HG03139 (cell line): ENCODE results near the gene KIAA0513.
"Not testable (repeated sequence)": the region's sequence is repeated elsewhere in the genome, so short reads cannot be mapped to it uniquely, and the experiment has no call there.

Source experiments
- ATAC-seq: cut with Tn5 transposase; IDR thresholded peaks from one replicate; pipeline ENCODE4 v1.9.1; 2021; ENCODE audit not compliant: unreplicated experiment

The KIAA0513 gene

GRCh38 chr16:85105475-85105874 lies 77.9 kb downstream of the KIAA0513 start:
- ATAC-seq, result no peak

- no peak for ATAC-seq
Observed at GRCh38 chr16:85107083-85107482, 79.5 kb downstream of the KIAA0513 start.

GRCh38 chr16:85107532-85107931 lies 79.9 kb downstream of the KIAA0513 start:
- ATAC-seq, result no peak

GRCh38 chr16:85110105-85110504 lies 82.5 kb downstream of the KIAA0513 start:
- no peak for ATAC-seq

DNA sequence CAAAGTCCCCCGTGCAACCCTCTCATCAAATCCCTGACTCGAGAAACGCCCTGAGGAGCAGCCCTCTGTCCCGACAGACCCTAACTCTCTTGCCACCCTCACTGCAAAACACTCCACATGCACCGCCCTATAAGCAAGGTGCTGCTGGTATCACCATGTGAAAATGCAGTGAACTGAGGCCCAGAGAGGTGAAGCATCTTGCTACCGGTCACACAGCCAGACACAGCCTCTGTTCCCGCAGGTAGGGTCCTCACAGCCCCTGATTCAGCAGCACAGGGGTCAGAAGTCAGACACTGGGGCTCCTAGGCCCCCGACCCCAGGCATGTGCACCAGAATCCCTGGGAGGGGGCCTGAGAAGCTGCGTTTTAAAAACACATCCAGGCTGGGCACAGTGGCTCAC lies 83.6 kb downstream of the KIAA0513 start:
- no peak for ATAC-seq

DNA sequence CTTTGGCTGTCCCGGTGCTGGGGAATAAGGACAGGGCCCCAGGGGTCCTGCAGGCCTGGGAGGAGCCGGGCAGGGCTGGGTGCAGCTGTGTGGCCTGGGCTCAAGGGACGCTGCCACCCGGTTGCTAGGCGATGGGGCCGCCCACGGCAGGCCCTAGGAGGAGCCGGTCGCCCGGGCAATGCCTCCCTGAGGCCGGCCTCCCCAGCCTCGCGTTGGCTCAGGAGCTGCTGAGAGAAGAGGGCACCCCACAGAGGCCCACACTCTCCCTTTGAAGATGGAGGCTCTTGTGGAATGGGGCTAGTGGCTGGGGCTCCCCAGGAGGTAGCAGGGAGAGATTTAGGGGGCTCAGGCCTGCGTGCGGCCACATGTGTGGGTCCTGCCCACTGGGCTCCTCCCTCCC lies 84.8 kb downstream of the KIAA0513 start, which contains the start of gene CIBAR2:
CIBAR2 (minus strand) TSS at position 109 of the 400 bp plus-strand sequence. CDS start 120 bp downstream, outside the sequence.
- ATAC-seq, result no peak

DNA sequence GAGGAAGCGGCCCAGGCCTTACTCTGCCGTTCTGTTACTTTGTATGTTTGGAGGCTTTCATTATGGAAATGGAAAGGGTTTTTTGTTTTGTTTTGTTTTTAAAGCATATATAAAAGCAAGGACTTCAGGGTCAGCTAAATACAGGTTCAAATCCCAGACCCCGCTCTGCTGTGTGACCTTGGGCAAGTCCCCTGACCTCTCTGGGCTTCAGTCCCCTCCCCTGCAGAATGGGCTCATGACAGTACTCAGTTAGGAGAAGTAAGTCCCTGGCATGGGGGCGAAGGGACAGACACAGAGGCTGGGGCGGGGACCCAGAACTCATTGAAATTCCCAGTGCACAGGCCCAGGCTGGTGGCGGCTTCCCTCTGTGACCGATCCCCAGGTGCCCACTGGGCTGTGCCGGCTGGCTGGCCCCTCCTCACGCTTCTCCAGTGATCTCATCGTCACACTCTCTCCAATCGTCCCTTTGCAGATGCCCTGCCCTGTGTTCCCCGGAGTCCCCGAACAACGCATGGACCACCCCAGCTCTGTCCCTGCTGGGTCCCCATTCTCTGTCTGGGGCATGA lies 85.7 kb downstream of the KIAA0513 start:
- ATAC-seq, result no peak

- ATAC-seq, result no peak
Observed at GRCh38 chr16:85113913-85114312, 86.3 kb downstream of the KIAA0513 start.

DNA sequence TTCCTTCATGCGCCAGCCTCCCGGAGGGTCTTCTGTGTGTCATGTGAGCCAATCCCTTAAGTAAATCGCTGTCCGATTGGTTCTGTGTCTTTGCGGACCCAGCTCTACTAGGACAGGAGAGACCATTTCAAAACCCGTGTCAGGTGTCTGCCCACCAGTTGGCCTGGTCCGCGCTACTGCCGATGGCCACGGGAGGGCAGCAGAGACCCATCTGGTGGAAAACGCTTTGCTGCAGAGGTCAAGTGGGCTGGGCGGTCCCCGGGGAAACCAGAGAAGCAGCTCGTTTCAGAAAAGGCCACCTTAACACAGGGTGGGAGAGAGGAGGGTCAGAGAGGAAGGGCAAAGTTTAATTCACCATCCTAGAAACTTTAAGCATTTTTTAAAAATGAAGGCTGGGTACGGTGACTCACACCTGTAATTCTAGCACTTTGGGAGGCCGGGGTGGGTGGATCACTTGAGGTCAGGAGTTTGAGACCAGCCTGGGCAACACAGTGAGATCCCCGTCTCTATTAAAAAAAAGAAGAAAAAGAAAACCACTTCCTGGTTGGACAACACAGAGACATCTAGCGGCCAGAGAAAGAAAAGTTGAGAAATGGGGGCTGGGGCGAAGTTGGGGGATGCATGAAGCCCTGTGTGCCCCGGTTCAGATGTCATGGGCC lies 87.4 kb downstream of the KIAA0513 start:
- no peak for ATAC-seq

DNA sequence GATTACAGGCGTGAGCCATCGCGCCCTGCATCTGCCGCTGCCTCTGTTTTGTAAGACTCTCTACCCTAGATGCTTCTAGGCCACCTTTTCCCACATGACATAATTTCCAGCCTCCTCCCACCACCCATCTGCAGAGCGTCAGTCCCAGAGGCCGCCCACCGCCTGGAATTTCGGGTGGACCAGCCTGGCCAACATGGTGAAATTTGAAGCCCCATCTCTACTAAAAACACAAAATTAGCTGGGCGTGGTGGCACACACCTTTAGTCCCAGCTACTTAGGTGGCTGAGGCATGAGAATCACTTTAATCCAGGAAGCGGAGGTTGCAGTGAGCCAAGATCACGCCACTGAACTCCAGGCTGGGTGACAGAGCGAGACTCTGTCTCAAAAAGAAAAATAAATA lies 89.8 kb downstream of the KIAA0513 start:
- ATAC-seq, result no peak

GRCh38 chr16:85120006-85120340 lies 92.4 kb downstream of the KIAA0513 start:
- ATAC-seq, result no peak

DNA sequence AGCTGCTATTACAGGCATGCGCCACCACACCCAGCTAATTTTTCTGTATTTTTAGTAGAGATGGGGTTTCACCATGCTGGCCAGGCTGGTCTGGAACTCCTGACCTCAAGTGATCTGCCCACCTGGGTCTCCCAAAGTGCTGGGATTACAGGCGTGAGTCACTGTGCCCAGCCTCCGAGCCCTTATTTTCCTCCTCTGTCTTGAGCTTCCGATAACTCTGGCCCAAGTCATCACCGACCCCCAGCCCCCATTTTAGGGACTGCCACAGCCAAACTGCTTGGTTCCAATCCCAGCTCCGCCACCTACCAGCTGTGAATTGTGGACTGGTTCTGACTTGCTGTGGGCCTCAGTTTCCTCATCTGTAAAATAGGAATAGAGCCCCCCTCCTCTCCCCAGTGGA lies 95.8 kb downstream of the KIAA0513 start:
- ATAC-seq, result not testable (repeated sequence)

DNA sequence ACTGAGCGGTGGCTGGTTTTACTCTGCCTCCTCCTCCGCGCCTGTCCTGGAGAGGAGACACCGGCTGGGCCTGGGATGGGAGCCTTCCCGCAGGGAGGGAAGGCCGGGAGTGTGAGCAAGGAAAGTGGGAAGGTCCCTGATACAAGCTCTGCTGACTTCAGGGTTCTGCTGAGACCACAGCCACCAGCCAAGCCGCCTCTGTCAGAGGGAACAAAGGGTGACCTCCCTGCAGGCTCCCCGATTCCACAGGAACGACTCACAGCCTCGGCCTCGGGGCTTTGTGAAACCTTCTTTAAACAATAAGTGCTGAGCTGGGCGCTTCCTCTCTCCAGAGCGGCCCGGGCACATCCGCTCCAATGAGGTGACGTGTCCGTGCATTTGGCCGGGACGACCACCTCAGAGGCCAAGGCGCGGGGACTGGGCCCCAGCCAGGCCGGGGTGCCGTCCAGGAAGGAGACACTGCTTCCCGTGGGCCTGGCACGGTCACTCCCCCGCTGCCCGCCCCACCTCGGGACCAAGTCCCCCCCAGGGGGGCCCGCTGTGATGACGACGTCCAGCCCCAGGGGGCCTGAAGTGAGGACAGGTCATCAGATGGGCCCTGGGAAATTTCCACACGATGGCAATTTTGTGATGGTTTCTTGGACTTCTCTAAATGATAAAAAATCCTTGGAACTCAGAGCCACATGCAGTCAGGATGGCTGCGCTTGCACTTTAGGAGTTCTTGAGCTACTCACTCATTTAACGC lies 96.5 kb downstream of the KIAA0513 start:
- ATAC-seq, result no peak

GRCh38 chr16:85124636-85125346 lies 97.2 kb downstream of the KIAA0513 start:
- ATAC-seq, result no peak

GRCh38 chr16:85125570-85126393 lies 98.2 kb downstream of the KIAA0513 start:
- no peak for ATAC-seq

DNA sequence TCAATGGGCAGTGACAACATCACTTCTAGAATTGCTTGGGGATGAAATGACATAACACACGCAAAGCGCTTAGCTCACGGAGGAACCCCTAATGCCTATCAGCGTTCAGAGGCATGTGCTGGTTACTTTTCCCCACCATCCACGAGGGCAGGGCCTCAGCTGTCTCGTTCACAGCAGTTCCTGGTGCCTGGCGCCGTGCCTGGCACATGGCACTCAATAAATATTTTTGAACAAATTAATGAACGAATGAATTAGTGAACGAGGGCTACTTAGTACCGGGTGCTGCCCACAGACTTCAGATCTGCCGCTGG lies 98.8 kb downstream of the KIAA0513 start:
- no peak for ATAC-seq

GRCh38 chr16:85126705-85127378 lies 99.2 kb downstream of the KIAA0513 start:
- ATAC-seq, result no peak

DNA sequence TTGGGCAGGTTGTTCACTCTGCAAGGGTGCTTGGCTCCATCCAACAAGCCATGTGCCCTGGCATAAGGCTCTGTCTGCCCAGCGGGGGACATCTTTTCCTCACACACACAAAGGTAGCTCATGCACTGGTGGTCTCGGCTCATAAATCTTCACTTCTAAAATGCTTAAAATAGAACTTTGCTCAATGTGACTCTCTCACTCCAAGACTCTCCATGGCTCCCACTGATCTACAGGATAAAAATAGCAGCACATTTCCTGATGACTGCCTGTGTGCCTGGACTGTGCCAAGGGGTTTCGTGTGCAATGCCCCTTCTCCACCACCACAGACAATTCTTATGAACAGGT lies 99.8 kb downstream of the KIAA0513 start:
- no peak for ATAC-seq

GRCh38 chr16:85128079-85128837 lies 100.7 kb downstream of the KIAA0513 start:
- no peak for ATAC-seq
